ENCODE measurements around the gene LOXL3. TPM values are rescaled to one million over a fixed set of nuclear protein-coding genes. Genes with fewer than 3 reads are reported as not detected.

LOXL3 gene
- total RNA-seq, 1 experiment from 2014 or later: 4.1 TPM

GRCh38 chr2:74540291-74540690 lies 13.5 kb downstream of the LOXL3 start:
- H3K27me3 ChIP-seq (ENCODE audit: insufficient read depth, low read length): no peaks in the 10 kb centered on the region
- no peak overlapping the region for H2AFZ ChIP-seq (ENCODE audit: low read depth, low read length, poor library complexity, severe bottlenecking)
- H3K4me3 ChIP-seq (replicated peaks in 1 of 2; ENCODE audit: low read depth in 1 of 2, low read length in 2 of 2): no peak overlapping the region
- ChIA-PET POLR2A (no interaction called here), RAD21 (ENCODE audit: low non-redundant PET in 1 of 2, low total read pairs in 2 of 2, uncharacterized antibody in 2 of 2, unreplicated experiment in 2 of 2) (no interaction called here), CTCF (no interaction called here)
- DNase-seq (ENCODE audit: low read depth, low spot score): no peak
- H3K9ac ChIP-seq (ENCODE audit: low read length): no peak overlapping the region
- no peaks in the 10 kb centered on the region; a peak in 2 of 4 replicates for H3K4me1 ChIP-seq (ENCODE audit: control insufficient read depth in 1 of 2, insufficient read depth in 2 of 2, low read length in 2 of 2)
- H3K36me3 ChIP-seq (ENCODE audit: control insufficient read depth in 1 of 2, insufficient read depth in 2 of 2, low read length in 2 of 2): no peaks in the 10 kb centered on the region
- H3K27ac ChIP-seq (ENCODE audit: low read depth, low read length): no peak overlapping the region
- H3K9me3 ChIP-seq (ENCODE audit: control insufficient read depth in 1 of 2, insufficient read depth in 1 of 2, low read depth in 1 of 2, low read length in 2 of 2): no peaks in the 10 kb centered on the region
- no TSS peak for BruUV-seq (replicated peaks)
- H3K9me2 ChIP-seq (ENCODE audit: insufficient read depth): no peaks in the 10 kb centered on the region
- intact Hi-C loops (cut with micrococcal nuclease): no loop called here
- no peaks in the 10 kb centered on the region for H3K79me2 ChIP-seq (ENCODE audit: insufficient read depth, low read length)
- no peak overlapping the region for H3K4me2 ChIP-seq (ENCODE audit: low read length)
- no peak for ATAC-seq
- H4K20me1 ChIP-seq (ENCODE audit: insufficient read depth): no peaks in the 10 kb centered on the region
- TF ChIP-seq SIN3A (IDR thresholded peaks at IDR 0.05; ENCODE audit: low read depth): no peak

- H3K79me2 ChIP-seq (ENCODE audit: insufficient read depth, low read length): no peaks in the 10 kb centered on the region
- intact Hi-C loops (cut with micrococcal nuclease): no loop called here
- no peaks in the 10 kb centered on the region for H4K20me1 ChIP-seq (ENCODE audit: insufficient read depth)
- DNase-seq (ENCODE audit: low read depth, low spot score) (no peak), ATAC-seq (no peak)
- no peaks in the 10 kb centered on the region for H3K9me2 ChIP-seq (ENCODE audit: insufficient read depth)
- H3K4me2 ChIP-seq (ENCODE audit: low read length): no peak overlapping the region
- H3K4me3 ChIP-seq (replicated peaks in 1 of 2; ENCODE audit: low read depth in 1 of 2, low read length in 2 of 2): no peak overlapping the region
- ChIA-PET CTCF (no interaction called here), POLR2A (no interaction called here), RAD21 (ENCODE audit: low non-redundant PET in 1 of 2, low total read pairs in 2 of 2, uncharacterized antibody in 2 of 2, unreplicated experiment in 2 of 2) (no interaction called here)
- no peaks in the 10 kb centered on the region for H3K9me3 ChIP-seq (ENCODE audit: control insufficient read depth in 1 of 2, insufficient read depth in 1 of 2, low read depth in 1 of 2, low read length in 2 of 2)
- TF ChIP-seq EGR1 (IDR thresholded peaks at IDR 0.05; ENCODE audit: low read depth) (no peak), FOSL1 (IDR thresholded peaks at IDR 0.05; ENCODE audit: low read depth) (no peak), CEBPB (IDR thresholded peaks at IDR 0.05; ENCODE audit: low read depth) (no peak), MAX (IDR thresholded peaks at IDR 0.05) (no peak), POLR2AphosphoS5 (IDR thresholded peaks at IDR 0.05; ENCODE audit: low read depth, low read length) (no peak), SP1 (IDR thresholded peaks at IDR 0.05; ENCODE audit: low read depth) (no peak)
- no peaks in the 10 kb centered on the region for H3K27me3 ChIP-seq (ENCODE audit: insufficient read depth, low read length)
- H3K36me3 ChIP-seq (ENCODE audit: control insufficient read depth in 1 of 2, insufficient read depth in 2 of 2, low read length in 2 of 2): no peaks in the 10 kb centered on the region
- BruUV-seq (replicated peaks): no TSS peak
- H3K4me1 ChIP-seq (ENCODE audit: control insufficient read depth in 1 of 2, insufficient read depth in 2 of 2, low read length in 2 of 2): no peaks in the 10 kb centered on the region; a peak in 1 of 4 replicates
- H3K9ac ChIP-seq (ENCODE audit: low read length): no peak overlapping the region
- H2AFZ ChIP-seq (ENCODE audit: low read depth, low read length, poor library complexity, severe bottlenecking): no peak overlapping the region
- H3K27ac ChIP-seq (ENCODE audit: low read depth, low read length): no peak overlapping the region
These were observed 14.8 kb downstream of the LOXL3 start for GRCh38 chr2:74538881-74539339.
